OCI-LY3 (cell line): ENCODE measurements around the gene PCSK6.
A peak's percentile ranks its signal among the peaks of the same experiment; 100 is the strongest.

ENCODE experiments used
- H2AFZ ChIP-seq: fragments of 200-600, 300-600 bp; shearing (Covaris generic); 2 replicates; pipeline ENCODE4 v1.6.0; 2014; ENCODE audit warnings: antibody characterized with exemption, low read depth, low read length
- H3K27ac ChIP-seq: fragments of 200-600, 300-600 bp; sonication (generic); 2 replicates; pipeline ENCODE4 v1.5.1; 2014; ENCODE audit warnings: mild to moderate bottlenecking, low read length, moderate library complexity, mixed read lengths
- H3K27me3 ChIP-seq: fragments of 200-600, 300-600 bp; sonication (generic); 2 replicates; pipeline ENCODE4 v1.6.1; 2014; ENCODE audit warnings: low read depth, low read length, mixed read lengths
- H3K36me3 ChIP-seq: fragments of 200-600, 300-600 bp; sonication (generic); replicated peaks from 2 replicates; pipeline ENCODE3; 2014; ENCODE audit warnings: low read depth, low read length, mixed read lengths
- H3K4me1 ChIP-seq: fragments of 300-600, 200-600 bp; sonication (generic); 2 replicates; pipeline ENCODE4 v1.6.1; 2014; ENCODE audit warnings: low read length, mixed read lengths
- H3K4me2 ChIP-seq: fragments of 200-600, 300-600 bp; sonication (generic); 2 replicates; pipeline ENCODE4 v1.6.1; 2014; ENCODE audit warnings: low read length, mixed read lengths
- H3K4me3 ChIP-seq: fragments of 300-600, 200-600 bp; sonication (generic); 2 replicates; pipeline ENCODE4 v1.5.1; 2014; ENCODE audit warnings: antibody characterized with exemption, mild to moderate bottlenecking, low read length, moderate library complexity
- H3K79me2 ChIP-seq: fragments of 300-600, 200-600 bp; shearing (Covaris generic); 2 replicates; pipeline ENCODE4 v1.6.1; 2014; ENCODE audit warnings: mild to moderate bottlenecking, low read length, mixed read lengths
- H3K9ac ChIP-seq: fragments of 300-600, 200-600 bp; shearing (Covaris generic); 2 replicates; pipeline ENCODE4 v1.6.0; 2014; ENCODE audit warnings: mild to moderate bottlenecking, low read length, moderate library complexity
- H3K9me3 ChIP-seq: fragments of 200-600, 300-600 bp; shearing (Covaris generic); 2 replicates; pipeline ENCODE4 v1.6.1; 2014; ENCODE audit warnings: low read length, mixed read lengths; ENCODE audit not compliant: insufficient read depth
- H4K20me1 ChIP-seq: fragments of 200-600, 300-600 bp; sonication (generic); 2 replicates; pipeline ENCODE4 v1.6.1; 2016; ENCODE audit warnings: low read length, mixed read lengths; ENCODE audit not compliant: insufficient read depth
- CTCF ChIP-seq: fragments of 200-600, 300-600 bp; sonication (generic); IDR thresholded peaks from 2 replicates; pipeline ENCODE4 v1.5.1; 2014; ENCODE audit warnings: antibody characterized with exemption, low read length, low read depth
- EZH2phosphoT487 ChIP-seq: fragments of 200-600 bp; shearing (Covaris generic); IDR thresholded peaks from 2 replicates; pipeline ENCODE4 v1.6.1; 2018; ENCODE audit warnings: antibody characterized with exemption, mixed run types, low read depth

PCSK6 gene

GRCh38 chr15:101286471-101287114 is 202.9 kb downstream of the PCSK6 start:
- H3K4me2 ChIP-seq: no peak overlapping the region
- TF ChIP-seq EZH2phosphoT487 (no peak), CTCF (no peak)
- H3K79me2 ChIP-seq: peaks cover 63% of the 10 kb centered on the region
- H3K9me3 ChIP-seq: no peaks in the 10 kb centered on the region
- H3K4me1 ChIP-seq: peaks cover 13% of the 10 kb centered on the region
- H2AFZ ChIP-seq: no peak overlapping the region
- H3K27ac ChIP-seq: no peak overlapping the region
- no peaks in the 10 kb centered on the region for H3K27me3 ChIP-seq
- H3K9ac ChIP-seq: no peak overlapping the region
- no peak overlapping the region for H3K4me3 ChIP-seq
- peaks cover 44% of the 10 kb centered on the region for H4K20me1 ChIP-seq
- H3K36me3 ChIP-seq: peaks cover 72% of the 10 kb centered on the region

- Histone ChIP-seq H3K36me3 (peaks cover 72% of the 10 kb centered on the region), H4K20me1 (peaks cover 27% of the 10 kb centered on the region), H2AFZ (no peak overlapping the region)
These were observed 205.6 kb downstream of the PCSK6 start for GRCh38 chr15:101283931-101284330.

GRCh38 chr15:101280007-101280406 is 209.5 kb downstream of the PCSK6 start:
- Histone ChIP-seq H3K4me2 (no peak overlapping the region), H3K27me3 (no peaks in the 10 kb centered on the region), H3K27ac (no peak overlapping the region), H3K4me1 (peaks cover 25% of the 10 kb centered on the region), H3K36me3 (peaks cover 39% of the 10 kb centered on the region), H3K9ac (no peak overlapping the region), H3K4me3 (no peak overlapping the region), H3K79me2 (peaks cover 26% of the 10 kb centered on the region), H4K20me1 (peaks cover 5% of the 10 kb centered on the region), H2AFZ (no peak overlapping the region), H3K9me3 (no peaks in the 10 kb centered on the region)
- no peak for TF ChIP-seq EZH2phosphoT487
- TF ChIP-seq CTCF: no peak

More at GRCh38 chr15:101283931-101284330, 205.6 kb downstream of the PCSK6 start:
- H3K27me3 ChIP-seq: no peaks in the 10 kb centered on the region
- H3K4me2 ChIP-seq: no peak overlapping the region
- H3K4me1 ChIP-seq: peaks cover 12% of the 10 kb centered on the region
- H3K4me3 ChIP-seq: no peak overlapping the region
- no peak overlapping the region for H3K9ac ChIP-seq
- H3K79me2 ChIP-seq: peaks cover 36% of the 10 kb centered on the region
- peak overlapping the region; percentile 12; the same call in 1 of the 2 replicates for H3K27ac ChIP-seq
- TF ChIP-seq CTCF (no peak), EZH2phosphoT487 (no peak)
- H3K9me3 ChIP-seq: no peaks in the 10 kb centered on the region

GRCh38 chr15:101277943-101278564 is 211.5 kb downstream of the PCSK6 start:
- H2AFZ ChIP-seq: no peak overlapping the region
- H3K27ac ChIP-seq: no peak overlapping the region
- no peak overlapping the region for H3K9ac ChIP-seq
- H3K79me2 ChIP-seq: peaks cover 18% of the 10 kb centered on the region
- peaks cover 14% of the 10 kb centered on the region for H4K20me1 ChIP-seq
- H3K4me3 ChIP-seq: peak overlapping the region; percentile 96
- H3K27me3 ChIP-seq: no peaks in the 10 kb centered on the region
- TF ChIP-seq CTCF (no peak), EZH2phosphoT487 (no peak)
- peak overlapping the region; percentile 62 for H3K4me2 ChIP-seq
- H3K9me3 ChIP-seq: no peaks in the 10 kb centered on the region
- peaks cover 48% of the 10 kb centered on the region for H3K36me3 ChIP-seq
- peaks cover 23% of the 10 kb centered on the region for H3K4me1 ChIP-seq
